ENCODE measurements around the gene SLC9A3.

The SLC9A3 gene

DNA sequence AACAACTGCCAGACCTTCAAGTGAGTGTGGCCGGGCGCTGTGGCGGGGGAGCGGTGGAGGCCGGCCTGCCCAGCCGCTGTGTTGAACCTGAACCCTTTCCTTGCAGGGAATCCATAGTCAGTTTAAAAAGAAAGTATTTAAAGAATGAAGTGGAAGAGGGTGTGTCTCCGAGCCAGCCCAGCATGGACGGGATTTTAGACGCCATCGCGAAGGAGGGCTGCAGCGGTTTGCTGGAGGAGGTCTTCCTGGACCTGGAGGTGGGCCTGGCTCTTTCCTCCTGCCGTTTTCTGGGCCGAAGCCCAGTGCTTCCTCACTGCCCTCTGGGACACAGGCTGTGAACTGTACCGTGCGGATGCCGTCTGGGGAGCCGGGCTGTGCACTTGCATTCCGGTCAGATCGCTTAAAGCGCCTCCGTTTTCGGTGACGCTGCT is 62.2 kb downstream of the SLC9A3 start:
- no peak for DNase-seq (ENCODE audit: low read depth in 2 of 2)

DNA sequence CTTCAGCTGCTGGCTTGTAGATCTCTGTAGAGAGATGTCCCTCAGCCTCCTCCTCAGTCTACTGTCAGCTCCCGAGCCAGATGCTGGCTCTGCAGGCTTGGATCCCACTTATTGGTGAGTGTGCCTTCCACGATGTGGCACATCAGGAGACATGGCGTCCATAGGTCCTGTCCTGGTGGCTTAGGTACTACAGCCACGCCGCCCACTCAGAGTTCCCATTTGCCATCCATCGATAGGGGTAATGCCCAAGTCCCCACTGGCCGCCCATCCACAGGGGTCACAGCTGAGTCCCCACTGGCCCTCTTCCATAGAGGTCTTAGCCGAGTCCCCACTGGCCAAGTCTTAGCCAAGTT is 64.0 kb downstream of the SLC9A3 start:
- no peak for DNase-seq (ENCODE audit: low read depth in 2 of 2)

DNA sequence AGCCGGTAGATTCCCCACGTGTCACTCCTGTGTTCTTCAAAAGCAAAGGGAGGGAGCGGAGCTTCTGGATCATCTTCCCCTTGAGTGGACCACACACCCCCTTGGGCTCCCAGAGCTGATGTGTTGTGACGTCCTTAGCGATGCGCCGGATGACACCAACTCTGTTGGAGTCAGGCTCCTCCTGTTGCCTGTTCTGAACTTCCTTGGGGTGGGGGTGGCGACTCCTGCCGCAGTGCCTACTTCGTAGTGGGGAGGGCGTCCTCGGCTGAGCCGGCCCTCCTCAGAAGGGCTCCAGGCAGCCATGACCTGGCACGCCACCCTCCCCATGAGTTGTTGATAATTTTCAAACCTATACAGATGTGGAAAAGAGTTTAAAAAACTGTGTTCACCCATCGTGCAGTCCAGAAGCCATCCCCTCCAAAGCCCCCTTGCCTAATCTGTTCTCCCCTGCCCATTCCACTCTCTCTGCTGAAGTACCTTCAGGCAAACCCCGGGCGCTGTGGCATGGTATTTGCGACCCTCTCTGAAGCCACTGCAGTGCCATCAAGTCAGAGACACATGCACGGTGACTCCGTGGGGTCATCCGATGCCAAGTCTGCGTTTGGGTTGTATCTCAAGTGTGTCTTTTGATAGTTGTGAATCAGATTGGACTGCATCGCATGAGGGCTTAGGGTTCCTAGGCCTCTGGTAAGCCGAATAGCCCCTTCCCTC is 64.5 kb downstream of the SLC9A3 start:
- DNase-seq (ENCODE audit: low read depth in 2 of 2), result no peak

DNA sequence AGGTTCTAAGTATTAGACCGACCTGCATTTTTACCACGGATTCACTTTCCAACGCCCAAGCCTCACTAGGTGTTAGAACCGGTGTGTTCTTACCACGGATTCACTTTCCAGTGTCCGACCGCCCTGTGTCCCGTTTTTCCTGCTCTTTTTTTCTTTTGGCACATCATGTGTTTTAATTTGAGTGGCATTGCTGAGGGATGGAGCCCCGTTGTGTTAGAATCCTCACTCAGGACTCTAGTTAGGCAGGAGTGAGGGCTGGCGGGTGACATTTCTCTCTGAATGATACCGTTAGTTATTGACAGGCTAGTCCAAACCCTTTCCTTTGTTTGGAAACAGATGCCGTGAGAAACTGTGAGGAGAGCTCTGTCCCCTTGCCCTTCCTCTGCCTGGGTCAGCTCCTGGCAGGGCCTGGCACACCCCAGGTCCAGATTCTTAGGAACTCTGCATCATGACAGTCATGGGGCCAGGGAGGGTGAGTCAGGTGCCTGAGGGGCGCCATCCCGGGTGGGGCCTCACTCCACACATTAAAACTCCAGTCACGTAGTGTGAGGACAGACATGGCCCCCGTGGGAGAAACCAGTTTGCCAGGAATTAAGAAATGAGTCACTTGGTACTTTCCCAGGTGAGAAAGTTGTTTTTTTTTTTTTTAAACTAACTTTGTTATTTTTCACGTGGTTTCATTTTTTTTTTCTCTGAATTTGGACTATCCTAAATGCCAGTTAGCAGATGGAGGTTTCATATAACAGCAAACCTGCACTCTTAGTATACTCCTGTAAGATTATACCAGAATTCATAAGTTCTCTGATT is 65.5 kb downstream of the SLC9A3 start:
- no peak for DNase-seq (ENCODE audit: low read depth in 2 of 2)

DNA sequence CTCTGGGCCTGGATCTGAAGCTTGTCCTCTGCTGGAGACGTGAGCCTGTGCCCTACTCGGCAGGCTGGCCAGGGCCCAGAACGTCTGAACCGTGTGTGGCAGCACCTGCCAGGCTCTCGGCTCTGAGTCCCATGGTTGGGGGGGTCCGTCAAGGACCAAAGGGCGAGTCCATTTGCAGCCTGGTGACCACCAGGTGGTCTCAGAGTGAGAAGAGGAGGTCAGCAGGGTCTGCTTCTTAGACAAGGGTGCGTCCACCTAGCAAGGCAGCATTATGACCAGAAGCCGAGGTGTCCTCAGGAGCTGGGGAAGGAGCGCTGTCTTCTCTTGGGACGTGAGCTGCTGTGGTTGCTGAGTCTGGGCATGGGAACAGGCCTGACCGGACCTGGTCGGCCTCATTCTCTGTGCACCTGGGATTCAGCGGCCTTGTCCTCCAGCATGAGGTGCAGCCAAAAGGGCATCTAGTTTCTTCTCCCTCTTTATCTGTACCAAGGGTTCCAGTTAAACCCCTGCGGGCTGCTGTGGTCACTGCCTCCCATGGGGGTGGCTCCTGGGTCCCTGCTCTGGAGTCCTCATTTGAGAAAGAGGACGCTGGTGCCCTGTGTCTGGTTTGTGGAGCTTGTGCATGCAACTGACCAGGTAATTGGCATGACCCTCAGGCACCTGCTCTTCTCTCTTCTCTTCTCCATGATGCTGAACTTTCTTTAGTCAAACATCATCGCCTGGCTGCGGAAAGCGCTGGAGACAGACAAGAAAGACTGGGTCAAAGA is 66.9 kb downstream of the SLC9A3 start:
- DNase-seq (ENCODE audit: low read depth in 2 of 2), result no peak

DNA sequence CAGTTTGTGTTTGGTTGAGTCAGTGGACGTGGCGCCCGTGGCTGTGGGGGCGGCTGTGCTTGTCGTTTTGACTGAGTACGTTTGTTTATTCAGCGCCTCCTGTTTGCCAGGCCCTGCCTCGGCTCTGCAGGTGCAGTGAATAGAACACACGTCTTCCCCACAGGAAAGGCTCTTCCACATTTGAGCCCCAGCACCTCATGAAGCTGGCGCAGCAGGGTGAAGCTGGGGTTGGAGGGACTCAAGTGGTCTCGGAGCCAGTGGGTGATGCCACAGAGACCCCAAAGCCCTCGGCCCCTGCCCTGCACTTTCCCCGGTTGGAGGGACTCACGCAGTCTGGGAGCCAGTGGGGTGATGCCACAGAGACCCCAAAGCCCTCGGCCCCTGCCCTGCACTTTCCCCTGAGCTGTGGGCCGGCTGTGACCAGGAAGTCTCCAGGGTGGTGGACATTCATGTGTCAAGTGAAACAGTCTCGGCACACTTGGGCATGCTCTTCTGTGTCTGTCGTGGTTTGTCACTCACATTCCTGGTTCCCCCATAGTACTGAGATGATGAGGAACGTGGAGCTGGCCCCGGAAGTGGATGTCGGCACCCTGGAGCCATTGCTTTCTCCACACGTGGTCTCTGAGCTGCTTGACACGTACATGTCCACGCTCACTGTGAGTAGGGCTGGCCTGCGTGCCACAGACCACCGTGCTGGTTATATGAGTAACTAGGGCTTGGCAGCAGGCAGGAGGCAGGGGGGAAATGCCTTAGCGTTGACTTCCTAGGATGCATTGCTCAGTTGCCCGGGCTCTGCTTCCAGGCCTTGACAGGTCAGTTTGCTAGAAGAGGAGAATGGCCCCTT is 67.7 kb downstream of the SLC9A3 start:
- no peak for DNase-seq (ENCODE audit: low read depth in 2 of 2)

DNA sequence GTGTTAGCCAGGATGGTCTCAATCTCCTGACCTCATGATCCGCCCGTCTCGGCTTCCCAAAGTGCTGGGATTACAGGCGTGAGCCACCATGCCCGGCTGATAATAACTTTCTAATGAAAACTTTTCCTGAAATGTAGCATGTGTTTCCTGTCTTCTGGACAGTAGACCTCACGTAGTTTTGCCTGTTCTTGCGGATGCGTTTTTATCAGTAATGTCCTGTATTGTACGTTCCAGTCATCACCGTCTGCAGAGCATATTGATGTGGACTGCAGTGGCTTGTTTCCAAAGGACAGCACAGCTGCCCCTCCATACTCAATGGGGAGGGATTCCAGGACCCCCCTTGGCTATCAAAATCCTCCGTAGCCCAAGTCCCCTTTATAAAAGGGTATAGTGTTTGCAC is 68.4 kb downstream of the SLC9A3 start:
- no peak for DNase-seq (ENCODE audit: low read depth in 2 of 2)

DNA sequence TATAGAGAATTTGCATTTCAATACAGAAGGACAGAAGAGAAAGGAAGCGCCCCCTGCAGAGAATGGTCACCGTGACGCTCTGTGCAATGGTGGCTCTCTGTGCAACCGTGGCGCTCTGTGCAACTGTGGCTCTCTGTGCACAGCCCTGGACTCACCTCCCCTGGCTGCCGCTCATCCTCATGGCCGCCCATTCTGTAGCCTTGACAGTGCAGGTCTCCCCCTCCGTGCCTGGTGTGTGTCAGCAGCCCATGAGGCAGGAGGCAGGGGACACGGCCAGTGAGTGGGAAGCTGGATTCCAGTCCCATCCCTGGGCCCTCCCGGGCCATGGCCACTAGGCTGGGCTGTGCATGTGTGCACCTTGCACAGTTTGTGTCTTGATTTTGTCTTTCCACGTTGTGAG is 69.3 kb downstream of the SLC9A3 start:
- DNase-seq (ENCODE audit: low read depth in 2 of 2), result no peak

DNA sequence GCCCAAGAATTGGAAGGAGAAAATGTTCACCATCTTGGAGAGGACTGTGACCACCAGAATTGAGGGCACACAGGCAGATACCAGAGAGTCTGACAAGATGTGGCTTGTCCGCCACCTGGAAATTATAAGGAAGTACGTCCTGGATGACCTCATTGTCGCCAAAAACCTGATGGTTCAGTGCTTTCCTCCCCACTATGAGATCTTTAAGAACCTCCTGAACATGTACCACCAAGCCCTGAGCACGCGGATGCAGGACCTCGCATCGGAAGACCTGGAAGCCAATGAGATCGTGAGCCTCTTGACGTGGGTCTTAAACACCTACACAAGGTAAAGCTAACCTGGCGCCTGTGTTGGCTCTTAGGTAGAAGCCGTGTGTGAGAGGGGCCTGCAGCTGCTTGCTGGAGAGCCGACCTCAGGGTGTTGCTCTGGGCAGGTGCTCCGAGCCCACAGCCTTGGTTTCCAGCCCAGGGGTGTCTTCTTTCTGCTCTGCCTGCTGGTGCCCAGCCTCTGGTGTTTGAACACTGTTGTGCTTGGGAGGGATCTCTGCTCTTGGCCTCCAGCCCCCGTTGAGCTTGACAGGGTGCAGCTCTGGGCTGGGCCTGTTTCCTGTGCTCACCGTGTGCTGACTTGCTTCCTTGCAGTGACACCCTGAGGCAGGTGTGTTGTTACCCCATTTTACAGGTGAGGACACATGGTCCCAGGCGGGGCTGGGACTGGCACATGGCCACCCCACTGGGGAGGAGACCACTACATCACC is 70.3 kb downstream of the SLC9A3 start:
- DNase-seq (ENCODE audit: low read depth in 2 of 2), result no peak

DNA sequence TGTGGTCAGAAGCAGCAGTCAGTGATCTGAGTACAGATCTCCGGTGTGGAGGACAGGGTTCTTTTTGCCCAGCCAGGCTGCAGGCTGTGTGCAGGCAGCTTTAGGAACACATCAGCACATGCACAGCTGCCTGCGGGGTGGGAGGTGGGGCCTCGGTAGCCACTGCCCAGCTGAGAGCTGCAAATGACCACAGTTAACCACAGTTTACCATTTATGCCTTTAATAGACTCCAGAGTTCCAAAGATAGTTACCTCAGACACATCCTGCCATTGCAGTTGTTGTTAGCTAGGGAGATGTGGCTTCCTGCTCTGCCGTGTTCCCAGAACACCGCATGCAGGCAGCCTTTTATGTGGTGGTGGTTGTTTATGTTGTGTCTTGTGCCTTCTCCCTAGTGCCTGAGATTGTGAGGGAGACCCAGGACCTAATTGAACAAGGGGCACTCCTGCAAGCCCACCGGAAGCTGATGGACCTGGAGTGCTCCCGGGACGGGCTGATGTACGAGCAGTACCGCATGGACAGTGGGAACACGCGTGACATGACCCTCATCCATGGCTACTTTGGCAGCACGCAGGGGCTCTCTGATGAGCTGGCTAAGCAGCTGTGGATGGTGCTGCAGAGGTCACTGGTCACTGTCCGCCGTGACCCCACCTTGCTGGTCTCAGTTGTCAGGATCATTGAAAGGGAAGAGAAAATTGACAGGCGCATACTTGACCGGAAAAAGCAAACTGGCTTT is 71.1 kb downstream of the SLC9A3 start:
- no peak for DNase-seq (ENCODE audit: low read depth in 2 of 2)

DNA sequence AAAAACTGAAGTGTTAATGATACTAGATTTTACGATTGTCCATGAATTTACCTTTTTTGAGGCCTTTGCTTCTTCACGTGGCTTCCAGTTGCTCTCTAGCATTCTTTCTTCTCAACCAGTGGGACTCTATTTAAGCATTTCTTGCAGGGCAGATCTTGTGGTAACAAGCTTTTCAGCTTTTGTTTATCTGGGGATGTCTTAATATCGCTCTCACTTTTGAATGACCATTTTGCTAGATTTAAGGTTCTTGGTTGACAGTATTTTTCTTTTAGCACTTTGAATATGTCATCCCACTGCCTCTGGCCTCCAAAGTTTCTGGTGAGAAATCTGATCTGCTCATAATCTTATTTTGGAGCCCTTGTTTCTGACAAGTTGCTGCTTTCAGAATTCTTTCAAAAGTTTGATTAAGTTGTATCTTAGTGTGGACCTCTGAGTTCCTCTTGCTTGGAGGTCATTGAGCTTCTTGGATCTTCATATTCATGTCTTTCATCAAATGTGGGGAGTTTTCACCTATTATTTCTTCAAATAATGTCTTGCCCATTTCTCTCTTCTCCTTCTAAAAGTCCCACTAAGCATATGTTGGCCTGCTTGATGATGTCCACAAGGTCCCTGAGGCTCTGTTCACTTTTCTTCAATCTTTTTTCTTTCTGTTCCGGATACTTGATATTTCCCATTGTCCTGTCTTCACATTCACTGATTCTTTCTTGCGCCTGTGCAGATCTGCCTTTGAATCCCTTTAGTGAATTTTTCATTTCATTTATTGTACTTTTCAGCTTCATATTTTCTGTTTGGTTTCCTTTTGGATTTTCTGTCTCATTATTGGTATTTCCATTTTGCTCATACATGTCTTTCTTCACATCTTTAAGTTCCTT is 72.4 kb downstream of the SLC9A3 start:
- DNase-seq (ENCODE audit: low read depth in 2 of 2), result no peak

DNA sequence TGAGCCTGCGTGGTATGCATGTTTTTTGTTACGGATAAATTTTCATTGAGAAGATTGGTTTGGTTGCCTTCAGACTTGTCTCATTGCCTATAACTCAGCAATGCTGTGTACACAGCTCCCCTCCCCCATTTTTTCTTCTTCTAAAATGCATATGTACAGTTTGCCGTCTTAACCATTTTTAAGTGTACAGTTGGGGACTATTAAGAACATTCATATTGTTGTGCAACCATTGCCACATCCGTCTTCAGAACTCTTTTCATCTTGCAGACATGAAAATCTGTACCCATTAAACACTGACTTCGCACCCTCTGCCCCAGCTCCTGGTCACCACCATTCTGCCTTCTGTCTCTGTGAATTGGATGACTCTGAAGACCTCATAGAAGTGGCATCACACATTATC is 75.1 kb downstream of the SLC9A3 start:
- DNase-seq (ENCODE audit: low read depth in 2 of 2), result no peak

DNA sequence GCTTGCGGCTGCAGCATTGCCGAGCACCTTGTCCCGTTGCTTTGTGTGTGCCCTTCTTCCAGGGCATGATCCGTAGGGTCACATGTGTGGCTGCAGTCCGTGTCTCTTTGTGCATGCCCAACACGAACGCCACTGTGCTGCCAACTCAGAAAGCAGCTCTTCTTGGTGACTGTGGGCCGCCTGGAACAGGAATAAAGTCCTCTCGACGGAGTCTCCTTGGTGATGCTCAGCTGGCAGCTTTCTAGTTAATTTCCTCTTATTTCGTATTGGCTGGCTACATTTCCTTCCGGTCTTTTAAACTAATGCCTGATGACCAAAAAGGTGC is 75.5 kb downstream of the SLC9A3 start:
- DNase-seq (ENCODE audit: low read depth in 2 of 2), result no peak

DNA sequence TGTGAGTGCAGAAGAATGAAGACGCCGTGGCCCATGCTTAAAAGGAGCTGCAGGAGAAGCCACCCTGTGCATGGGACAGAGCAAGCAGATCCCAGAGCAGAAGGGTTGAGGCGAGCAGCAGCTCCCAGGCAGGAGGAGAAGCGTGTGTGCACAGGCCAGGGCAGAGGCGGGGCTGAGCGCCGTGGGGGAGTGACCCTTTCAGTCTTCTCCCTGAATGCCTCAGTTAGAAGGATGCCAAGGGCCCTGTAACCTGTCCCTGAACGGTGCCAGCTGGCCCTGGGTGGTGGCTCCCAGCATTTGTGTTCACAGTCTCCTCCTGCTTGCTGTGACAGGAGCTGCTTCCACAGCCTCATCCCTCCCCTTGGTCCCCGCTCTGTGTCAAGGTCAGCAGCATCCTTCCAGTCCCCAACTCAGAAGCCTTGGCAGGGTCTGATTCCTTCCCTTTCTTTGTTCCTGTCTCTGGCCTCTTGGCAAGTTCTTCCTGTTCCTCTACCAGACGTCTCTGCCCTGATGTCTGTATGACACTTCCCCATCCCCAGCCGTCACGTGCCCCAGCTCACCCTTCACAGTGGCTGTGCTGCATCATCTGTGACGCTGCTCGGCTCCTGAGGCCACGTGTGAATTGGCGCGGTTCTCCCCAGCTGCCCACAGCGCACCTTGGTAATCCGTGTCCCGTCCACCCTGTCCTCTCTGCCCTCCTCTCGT is 76.0 kb downstream of the SLC9A3 start:
- no peak for DNase-seq (ENCODE audit: low read depth in 2 of 2)

DNA sequence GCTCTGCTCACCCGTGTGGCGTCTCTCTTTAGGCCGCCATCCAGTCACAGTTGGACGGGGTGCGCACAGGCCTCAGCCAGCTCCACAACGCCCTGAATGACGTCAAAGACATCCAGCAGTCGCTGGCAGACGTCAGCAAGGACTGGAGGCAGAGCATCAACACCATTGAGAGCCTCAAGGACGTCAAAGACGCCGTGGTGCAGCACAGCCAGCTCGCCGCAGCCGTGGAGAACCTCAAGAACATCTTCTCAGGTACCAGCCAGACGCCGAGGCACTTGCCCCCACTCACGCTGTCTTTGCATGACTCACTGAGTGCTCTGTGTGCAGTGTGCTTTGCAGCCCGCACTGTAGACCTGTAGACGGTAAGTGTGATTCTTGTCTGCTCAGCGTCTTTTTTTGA is 76.7 kb downstream of the SLC9A3 start:
- no peak for DNase-seq (ENCODE audit: low read depth in 2 of 2)

DNA sequence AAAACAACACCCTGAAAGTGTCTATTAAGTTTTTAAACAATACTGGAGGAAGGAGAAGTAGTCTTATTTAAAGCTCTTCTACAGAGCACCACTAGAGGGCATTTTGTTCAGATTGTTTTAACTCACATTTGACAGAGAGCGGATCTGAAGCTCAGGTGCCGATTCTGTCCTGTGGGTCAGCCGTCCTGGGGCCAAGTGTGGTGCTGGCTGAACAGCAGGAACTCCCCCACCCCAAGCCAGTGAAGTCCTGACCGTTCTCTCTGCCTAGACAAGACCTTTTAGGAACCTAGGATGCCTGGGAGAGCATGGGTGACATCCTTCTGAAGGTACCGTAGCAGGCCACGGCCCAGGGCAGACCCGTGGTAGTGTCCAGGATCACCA is 77.4 kb downstream of the SLC9A3 start:
- no peak for DNase-seq (ENCODE audit: low read depth in 2 of 2)

DNA sequence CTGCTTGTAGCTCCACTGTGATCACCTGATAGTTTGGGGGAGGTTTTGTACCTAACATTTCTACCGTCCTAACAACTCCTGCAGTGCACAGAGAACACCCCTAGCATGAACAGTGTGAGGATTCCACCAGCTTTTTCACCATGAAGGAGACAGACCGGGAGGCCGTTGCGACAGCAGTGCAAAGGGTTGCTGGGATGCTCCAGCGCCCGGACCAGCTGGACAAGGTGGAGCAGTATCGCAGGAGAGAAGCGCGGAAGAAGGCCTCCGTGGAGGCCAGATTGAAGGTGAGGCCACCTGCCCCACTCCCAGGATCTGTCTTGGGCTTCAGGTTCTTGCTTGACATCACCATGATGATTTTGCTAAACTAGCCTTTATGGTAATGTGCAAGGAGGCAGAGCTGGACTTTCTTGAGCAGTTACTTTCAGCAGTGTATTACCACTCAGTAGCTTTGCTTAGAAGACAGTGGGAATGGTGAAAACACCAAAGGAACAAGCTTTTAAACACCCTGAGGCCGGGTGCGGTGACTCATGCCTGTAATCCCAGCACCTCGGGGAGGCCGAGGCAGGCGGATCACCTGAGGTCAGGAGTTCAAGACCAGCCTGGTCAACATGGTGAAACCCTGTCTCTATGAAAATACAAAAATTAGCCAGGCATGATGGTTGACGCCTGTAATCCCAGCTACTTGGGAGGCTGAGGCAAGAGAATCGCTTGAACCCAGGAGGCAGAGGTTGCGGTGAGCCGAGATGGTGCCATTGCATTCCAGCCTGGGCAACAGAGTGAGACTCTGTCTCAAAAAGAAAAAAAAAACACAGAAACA is 78.0 kb downstream of the SLC9A3 start:
- DNase-seq (ENCODE audit: low read depth in 2 of 2), result no peak

DNA sequence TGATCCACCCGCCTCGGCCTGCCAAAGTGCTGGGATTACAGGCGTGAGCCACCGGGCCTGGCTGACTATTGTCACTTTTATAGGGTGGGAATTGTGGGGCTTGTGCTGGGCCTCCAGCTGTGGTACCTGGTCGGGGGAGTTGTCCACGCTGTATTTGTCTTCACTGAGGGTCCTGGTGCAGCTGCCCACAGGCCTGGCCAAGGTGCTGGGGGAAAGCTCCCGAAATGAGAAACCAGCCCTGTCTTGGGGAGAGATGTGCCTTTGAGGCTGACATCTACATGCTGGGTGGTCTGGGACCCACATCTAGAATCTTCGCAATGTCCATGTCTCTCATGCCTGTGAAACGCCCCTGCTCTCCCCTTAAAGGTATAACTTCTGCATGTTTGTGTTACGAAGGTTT is 78.7 kb downstream of the SLC9A3 start:
- no peak for DNase-seq (ENCODE audit: low read depth in 2 of 2)
